ENCODE results near the gene DDX6. TPM values are rescaled to one million over a fixed set of nuclear protein-coding genes. Genes with fewer than 3 reads are reported as not detected.
"Not testable (repeated sequence)": the region's sequence is repeated elsewhere in the genome, so short reads cannot be mapped to it uniquely, and the experiment has no call there.

DDX6 gene, protein sequence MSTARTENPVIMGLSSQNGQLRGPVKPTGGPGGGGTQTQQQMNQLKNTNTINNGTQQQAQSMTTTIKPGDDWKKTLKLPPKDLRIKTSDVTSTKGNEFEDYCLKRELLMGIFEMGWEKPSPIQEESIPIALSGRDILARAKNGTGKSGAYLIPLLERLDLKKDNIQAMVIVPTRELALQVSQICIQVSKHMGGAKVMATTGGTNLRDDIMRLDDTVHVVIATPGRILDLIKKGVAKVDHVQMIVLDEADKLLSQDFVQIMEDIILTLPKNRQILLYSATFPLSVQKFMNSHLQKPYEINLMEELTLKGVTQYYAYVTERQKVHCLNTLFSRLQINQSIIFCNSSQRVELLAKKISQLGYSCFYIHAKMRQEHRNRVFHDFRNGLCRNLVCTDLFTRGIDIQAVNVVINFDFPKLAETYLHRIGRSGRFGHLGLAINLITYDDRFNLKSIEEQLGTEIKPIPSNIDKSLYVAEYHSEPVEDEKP
- polyA plus RNA-seq (2014; cell fraction: cytosol; rRNA removed), result 12.8 and 21.0 TPM in 2 replicates
- polyA plus RNA-seq (2014; cell fraction: nucleus; rRNA removed), result 5.8 and 16.5 TPM in 2 replicates

DNA sequence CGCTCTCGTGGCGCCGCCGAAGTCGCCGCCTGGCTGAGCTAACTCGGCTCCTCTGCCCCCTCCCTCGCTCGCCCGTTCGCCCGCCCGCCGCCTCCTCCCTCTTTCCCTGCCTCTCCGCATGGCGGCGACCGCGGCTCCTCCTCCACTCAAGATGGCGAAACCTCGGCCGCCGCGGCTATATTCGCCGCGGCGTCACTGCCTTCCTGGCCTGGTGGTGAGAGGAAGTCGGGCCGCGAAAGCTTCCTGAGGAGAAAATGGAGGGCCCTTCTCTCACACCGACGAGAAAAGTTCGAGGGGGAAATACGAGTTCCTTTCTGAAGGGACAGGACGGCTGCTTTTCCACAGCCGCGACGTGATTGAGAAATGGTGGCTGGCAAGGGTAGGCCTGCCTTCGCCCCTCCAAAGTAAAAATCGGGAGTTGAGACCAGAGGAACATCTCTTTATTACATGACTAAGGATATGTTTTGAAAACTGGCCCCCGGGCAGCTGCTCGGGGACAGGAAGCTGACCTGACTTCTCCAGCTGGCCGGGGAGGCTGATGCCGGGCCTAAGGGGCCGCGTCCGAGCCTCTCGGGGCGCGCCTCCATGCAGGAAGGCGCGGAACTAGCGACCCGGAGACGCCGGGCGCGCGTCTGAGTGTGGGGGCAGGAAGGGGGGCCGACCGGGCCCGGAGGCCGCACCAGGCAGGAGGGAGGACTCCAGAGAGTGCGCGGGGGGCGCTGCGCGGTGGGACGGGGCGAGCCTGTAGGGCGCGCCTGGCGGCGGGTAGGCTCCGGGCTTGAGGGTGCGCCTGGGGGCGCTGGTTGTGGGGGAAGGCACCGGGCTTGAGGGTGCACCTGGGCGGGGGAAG is at the start of gene DDX6:
DDX6 (minus strand) TSS at position 54 of the 850 bp plus-strand sequence. CDS start 4,913 bp downstream, outside the sequence.
- DNase-seq (ENCODE audit: low spot score), result peak; percentile 70

DNA sequence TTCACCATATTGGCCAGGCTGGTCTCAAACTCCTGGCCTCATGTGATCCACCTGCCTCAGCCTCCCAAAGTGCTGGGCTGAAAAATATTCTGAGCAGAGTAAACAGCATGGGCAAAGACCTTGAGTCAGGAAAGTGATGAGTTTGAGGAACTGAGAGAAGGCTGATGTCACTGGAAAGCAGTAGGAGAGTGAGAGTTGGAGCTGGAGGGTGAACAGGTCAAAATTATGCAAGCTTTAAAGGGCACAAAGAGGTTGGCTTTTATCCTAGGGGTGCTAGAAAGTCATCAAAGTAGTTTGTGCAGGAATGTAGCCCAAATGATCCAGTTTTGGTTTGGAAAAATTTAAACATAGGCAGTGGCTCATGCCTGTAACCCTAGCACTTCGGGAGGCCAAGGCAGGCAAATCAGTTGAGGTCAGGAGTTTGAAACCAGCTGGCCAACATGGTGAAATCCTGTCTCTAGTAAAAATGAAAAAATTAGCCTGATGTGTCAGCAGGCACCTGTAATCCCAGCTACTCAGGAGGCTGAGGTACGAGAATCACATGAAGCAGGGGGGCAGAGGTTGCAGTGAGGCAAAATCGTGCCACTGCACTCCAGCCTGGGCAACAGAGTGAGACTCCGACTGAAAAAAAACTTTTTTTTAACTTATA is 48.1 kb upstream of the DDX6 start:
- DNase-seq (ENCODE audit: low spot score), result no peak

DNA sequence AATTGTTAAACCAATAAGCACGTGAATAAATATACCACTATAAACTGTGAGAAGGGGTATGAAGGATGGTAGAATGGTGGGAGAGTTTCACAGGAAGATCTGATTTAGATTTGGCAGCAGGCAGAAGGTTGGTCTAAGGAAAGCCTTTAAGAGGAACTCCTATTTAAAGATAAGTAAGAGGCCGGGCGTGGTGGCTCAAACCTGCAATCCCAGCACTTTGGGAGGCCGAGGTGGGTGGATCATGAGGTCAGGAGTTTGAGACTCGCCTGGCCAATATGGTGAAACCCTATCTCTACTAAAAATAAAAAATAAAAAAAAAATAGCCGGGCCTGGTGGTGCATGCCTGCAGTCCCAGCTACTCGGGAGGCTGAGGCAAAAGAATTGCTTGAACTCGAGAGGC is 46.9 kb upstream of the DDX6 start:
- DNase-seq (ENCODE audit: low spot score), result no peak

DNA sequence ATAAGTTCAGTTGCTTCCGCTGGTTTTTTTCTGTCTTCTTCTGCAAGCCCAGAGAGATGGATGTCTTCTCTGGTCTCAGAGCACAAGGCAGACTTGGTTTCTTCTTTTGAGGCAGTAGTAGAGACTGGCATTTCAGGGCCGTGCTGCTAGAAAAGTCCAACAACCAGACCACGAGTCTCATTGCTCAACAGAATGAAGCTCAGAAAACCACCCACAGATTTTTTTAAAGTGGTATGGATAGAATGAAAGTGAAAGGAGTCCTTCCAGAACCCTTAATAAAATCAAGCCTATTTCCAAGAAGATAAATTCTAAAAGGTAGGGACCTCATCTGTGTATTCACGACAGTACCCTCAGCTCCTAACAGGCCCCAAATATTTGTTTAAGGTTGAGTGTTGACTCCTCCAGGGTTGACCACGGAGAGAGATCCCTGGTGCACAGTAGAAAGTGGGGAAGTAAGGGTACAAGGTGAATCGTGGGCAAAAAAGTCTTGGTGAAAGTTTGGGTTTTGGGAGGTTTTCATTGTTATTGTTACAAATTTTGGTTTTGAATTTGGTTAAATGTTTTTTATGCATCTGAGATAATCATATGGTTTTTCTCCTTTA is 43.6 kb upstream of the DDX6 start:
- no peak for DNase-seq (ENCODE audit: low spot score)

DNA sequence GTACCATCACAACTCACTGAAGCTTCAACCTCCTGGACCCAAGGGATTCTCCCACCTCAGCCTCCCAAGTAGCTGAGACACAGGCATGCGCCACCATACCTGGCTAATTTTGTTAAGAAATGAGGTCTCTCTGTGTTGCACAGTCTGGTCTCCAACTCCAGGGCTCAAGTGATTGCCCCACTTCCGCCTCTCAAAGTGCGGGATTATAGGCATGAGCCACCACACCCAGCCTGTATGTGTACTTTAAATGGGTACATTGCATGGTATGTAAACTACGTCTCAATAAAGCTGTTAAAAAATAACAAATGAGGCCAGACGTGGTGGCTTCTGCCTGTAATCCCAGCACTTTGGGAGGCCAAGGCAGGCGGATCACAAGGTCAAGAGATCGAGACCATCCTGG is 36.2 kb upstream of the DDX6 start:
- DNase-seq (ENCODE audit: low spot score), result no peak

DNA sequence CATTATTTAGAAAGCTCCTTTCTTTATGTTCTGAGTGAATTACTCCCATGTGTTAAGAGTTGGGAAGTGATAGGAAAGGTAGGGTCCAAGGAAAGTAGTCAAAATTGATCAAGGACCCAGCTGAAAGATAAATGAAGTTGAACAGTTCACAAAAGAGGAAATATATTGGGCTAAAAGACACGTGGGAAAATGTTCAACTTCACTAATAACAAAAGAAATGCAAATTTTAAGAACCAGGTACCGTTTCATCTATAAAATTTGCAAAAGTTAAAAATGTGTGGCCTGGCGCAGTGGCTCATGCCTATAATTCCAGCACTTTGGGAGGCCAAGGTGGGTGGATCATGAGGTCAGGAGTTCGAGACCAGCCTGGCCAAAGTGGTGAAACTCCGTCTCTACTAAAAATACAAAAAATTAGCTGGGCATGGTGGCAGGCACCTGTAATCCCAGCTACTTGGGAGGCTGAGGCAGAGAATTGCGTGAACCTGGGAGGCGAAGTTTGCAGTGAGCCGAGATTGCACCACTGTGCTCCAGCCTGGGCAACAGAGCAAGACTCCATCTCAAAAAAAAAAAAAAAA is 32.1 kb upstream of the DDX6 start:
- not testable (repeated sequence) for DNase-seq (ENCODE audit: low spot score)

DNA sequence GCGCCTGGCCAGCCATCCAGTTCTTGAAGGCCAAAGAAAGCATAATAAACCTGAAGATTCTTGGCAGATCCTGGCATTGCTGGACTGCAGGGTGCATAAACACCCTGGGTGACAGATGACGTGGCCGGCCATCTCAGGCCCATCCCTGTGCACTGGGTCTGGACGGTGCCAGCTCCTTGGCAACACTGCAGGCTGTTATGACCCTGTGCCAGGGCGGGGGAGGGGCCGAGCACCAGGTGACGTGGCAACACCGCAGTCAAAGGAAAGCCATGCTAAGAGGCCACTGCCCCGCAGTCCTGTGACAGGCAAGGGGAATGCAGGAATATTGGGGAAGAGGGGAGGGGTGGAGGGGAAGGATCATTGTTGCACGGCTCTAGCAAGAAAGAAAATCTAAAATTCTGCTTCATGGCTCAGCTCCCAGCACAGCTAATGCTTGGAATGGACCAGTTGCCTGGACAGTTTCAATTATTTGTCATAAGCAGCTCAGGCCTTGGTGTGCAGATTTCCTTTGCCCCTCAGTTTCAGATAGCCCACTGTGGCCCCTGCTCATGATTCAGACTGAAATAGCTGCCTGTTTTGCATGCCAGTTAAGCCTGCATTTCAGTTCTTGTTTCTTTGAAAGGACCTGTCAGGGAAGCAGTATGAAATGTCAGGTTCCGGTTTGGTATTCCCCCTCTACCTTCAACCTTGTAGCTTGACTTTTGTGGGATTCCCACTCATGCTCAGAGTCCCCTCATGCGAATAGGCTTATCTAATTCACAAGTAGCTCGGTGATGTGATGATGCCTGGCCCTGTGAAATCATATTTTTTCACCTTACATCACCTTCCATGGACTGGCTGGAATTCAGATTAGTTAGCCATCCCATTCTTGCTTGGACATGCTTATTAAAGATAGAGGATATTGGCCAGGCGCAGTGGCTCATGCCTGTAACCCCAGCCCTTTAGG is 29.7 kb upstream of the DDX6 start:
- no peak for DNase-seq (ENCODE audit: low spot score)

DNA sequence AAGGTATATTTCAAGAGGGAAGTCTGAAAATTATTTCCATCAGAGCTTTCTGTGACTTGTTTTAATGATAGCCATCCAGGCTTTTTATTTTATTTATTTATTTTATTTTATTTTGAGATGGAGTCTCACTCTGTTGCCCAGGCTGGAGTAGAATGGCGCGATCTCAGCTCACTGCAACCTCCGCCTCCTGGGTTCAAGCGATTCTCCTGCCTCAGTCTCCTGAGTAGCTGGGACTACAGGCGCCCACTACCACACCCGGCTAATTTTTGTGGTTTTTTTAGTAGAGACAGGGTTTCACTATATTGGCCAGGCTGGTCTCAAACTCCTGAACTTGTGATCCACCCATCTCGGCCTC is 29.0 kb upstream of the DDX6 start:
- DNase-seq (ENCODE audit: low spot score), result not testable (repeated sequence)

DNA sequence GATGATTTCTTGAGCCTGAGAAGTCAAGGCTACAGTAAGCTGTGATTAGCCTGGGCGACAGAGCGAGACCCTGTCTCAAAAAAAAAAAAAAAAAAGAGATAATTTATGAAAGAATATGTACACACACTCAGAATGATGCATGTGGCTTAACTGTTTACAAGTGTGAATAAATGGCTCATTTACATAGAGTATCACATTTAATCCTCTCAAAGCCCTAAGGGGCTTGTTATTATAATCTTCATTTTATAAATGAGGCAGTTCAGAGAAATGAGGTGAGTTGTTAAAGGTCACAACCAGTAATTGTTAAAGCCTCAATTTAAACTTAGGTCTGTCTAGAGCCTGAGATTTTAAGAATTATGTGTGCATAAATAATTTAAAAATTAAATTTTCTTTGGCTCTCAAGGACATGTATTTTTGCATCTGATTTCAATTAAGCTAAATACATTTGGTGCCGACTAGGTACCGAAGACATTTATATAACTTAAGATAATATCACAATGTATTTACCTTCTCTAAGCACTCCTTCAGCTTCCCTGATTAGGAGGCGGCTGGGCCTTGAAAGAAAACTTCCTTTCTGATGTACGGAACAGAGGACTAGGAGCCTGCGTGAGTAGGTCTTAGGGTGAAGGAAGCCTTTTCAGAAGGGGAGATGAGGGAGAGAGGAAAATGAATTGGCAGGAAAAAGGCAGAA is 28.5 kb upstream of the DDX6 start:
- no peak for DNase-seq (ENCODE audit: low spot score)

DNA sequence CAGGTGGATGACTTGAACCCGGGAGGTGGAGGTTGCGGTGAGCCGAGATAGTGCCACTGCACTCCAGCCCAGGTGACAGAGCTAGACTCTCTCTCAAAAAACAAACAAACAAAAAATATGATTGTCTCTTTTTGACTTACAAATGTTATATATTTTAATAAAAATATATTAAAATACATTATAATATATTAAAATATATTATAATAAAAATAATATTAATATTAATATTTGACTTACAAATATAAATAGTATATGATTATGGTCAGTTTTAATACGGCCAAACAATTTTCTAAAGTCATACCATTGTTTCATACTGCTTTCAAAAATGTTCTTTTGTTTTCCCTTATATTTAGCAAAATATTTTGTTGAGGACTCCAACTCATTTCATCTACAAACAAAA is 27.2 kb upstream of the DDX6 start:
- DNase-seq (ENCODE audit: low spot score), result no peak

DNA sequence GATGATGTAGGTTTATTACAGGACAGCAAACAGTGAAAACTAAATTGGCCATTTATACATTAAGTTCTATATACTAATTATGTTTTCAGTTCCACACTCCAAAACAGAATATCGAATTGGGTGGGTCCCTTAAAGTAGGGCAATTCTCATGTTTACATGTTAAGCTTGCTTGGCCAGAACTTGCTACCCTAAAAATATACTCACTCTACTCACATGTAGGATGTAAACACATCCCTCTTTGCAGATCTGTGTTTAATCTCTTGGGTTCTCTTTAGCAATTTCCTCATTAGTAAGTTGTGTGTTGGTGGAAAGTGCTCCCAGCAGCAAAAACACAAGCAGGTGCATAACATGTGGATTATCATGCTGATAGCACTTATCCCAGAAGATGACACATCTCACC is 22.6 kb upstream of the DDX6 start:
- no peak for DNase-seq (ENCODE audit: low spot score)

DNA sequence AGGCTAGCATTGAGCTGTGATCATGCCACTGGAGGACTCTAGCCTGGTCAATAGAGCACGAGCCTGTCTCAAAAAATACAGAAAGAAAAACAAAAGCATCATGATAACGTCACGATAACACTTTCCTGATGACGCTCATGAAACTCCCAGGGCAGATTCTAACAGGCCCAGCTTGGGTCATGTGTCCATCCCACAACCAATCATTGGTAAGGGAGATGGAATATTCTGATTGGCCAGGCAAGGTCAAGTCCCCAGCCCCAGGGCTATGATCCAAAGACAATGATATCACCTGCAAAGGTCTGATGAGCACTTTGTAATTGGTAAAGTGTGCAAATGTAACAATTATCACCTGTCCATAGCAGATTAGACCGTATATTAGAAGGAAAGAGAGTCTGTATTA is 21.5 kb upstream of the DDX6 start:
- no peak for DNase-seq (ENCODE audit: low spot score)

DNA sequence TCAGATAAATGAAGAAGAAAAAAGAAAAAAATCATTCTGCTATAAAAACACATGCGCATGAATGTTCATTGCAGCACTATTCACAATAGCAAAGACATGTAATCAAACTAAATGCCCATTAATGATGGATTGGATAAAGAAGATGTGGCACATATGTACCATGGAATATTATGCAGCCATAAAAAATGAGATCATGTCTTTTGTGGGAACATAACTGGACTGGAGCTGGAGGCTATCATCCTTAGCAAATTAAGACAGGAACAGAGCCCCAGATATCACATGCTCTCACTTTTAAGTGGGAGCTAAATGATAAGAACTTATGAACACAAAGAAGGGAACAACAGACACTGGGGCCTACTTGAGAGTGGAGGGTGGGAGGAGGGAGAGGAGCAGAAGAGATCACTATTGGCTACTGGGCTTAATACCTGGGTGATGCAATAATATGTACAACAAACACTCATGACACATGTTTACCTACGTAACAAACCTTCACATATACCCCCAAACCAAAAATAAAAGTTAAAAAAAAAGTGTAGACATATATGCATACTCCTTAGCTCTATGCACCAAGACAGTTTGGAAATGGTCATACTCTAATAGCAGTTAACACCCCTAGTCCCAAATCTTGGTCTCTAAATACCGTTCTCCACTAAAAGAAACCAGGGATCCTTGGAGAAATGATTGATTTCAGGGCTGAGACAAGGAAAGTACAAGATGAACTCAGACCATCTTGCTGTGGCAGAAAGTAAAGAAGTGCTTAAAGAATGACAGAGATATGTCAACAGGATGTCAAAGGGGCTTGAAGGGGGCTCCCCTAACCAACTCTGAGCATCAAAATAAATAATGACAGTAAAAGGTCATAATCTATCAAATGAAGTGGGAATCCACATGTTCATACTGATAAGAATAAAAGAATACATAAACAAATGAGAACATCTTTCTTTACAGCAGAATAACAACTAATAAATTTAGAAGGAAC is 17.1 kb upstream of the DDX6 start:
- DNase-seq (ENCODE audit: low spot score), result no peak

DNA sequence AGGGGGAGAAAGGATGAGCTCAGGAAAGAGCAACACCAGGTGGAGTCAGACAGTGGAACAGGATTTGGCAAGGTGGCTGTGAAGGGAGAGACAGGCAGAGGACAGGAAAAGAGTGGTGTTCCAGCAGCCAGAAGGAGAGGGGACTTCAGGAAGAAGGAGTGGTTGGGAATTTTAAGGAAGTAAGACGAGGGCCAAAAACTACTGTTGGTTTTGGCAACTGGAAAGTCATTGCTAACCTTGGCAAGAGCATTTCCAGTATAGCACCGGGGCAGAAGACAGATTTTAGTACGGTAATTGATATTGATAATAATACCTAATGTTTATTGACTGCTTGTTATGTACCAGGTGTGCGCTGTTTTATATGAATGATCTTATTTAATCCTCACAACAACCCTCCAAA is 15.4 kb upstream of the DDX6 start:
- no peak for DNase-seq (ENCODE audit: low spot score)

DNA sequence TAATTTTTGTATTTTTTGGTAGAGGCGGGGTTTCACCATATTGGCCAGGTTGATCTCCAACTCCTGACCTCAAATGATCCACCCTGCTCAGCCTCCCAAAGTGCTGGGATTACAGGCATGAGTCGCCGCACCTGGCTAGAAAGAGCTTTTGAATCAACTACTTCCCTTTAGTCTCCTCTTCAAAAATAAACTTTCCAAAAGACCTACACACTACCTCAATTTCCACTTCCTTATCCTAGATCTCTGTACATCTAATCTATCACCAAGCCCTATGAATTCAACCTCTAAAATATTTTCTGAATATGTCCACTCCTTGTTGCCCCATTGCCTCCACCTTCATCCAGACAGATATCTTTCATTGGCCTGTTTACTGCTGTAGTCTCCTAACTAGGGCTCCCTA is 13.1 kb upstream of the DDX6 start:
- no peak for DNase-seq (ENCODE audit: low spot score)

DNA sequence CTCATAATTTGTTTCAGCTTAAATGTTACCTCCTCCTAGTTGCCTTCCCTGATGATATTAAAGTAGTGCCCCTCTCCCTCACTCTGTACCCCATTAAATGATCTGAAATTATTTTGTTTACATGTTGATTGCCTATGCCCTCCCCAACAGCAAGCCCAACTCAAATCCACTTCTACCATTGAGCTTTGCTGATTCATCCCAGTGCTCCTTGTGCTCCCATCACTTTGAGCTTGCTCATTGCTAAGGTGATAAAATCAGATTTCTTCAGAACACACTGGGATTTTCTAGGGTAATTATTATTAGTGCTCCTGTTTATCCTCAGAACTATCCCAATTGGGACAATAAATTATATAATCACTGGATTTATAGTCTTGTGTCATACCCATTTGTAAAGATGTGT is 8.4 kb upstream of the DDX6 start:
- DNase-seq (ENCODE audit: low spot score), result no peak

DNA sequence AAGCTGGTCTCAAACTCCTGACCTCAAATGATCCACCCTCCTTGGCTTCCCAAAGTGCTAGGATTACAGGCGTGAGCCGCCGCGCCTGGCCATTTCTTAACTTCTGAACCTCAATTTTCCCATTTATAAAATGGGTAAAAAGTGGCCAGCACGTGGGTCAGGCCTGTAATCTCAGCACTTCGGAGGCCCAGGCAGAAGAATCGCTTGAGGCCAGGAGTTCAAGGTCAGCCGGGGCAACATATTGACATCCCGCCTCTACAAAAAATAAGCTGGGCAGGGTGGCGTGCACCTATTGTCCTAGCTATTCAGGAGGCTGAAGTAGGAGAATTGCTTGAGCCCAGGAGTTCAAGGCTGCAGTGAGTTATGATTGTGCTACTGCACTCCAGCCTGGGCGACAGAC is 6.5 kb upstream of the DDX6 start:
- no peak for DNase-seq (ENCODE audit: low spot score)

DNA sequence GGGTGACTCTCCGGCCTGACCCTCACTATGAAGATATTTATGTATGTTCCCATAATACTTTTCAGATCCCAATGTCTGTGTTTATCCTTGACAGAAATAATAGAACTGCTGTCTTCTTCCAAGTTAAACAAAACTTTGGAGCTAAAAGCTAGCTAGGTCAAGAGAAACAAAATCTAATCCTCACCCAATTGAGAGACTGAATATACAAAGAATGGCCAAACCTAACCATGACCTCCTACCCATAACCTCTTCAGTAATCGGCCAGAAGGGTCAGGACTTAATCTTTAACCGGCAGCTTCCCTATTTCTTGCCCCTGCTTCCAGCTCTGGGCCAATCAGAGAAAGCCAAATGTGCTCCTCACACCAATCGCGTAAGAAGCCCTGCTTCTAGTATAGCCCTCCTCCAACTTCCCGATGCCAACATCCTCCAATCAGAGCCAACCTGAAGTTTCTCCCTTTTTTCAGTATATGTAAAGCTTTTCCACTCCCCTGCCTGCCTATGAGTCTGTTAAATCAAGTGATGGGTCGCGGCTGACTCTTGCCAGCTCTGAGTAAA is 1.7 kb upstream of the DDX6 start:
- DNase-seq (ENCODE audit: low spot score), result peak; percentile 83

Data from SK-N-DZ (cell line).